Mesodermal cell (in vitro differentiated cells): ENCODE data around the gene CYB561D1.

ENCODE experiments used
- H3K27ac ChIP-seq: 2 replicates; pipeline ENCODE4 v1.7.0; 2013; ENCODE audit warnings: mild to moderate bottlenecking, low read depth, low read length, moderate library complexity; ENCODE audit not compliant: severe bottlenecking
- H3K36me3 ChIP-seq: 2 replicates; pipeline ENCODE4 v1.7.1; 2013; ENCODE audit warnings: mild to moderate bottlenecking, low read length, moderate library complexity; ENCODE audit not compliant: control insufficient read depth, insufficient read depth
- H3K4me1 ChIP-seq: one replicate; pipeline ENCODE4 v1.7.1; 2013; ENCODE audit warnings: mild to moderate bottlenecking, low read length; ENCODE audit not compliant: insufficient read depth, control insufficient read depth, poor library complexity, severe bottlenecking
- H3K4me3 ChIP-seq: 2 replicates; pipeline ENCODE4 v1.7.0; 2013; ENCODE audit warnings: low read length, control low read depth, mild to moderate bottlenecking; ENCODE audit not compliant: insufficient read depth, poor library complexity, severe bottlenecking; ENCODE audit errors: extremely low read depth
- H3K9me3 ChIP-seq: 2 replicates; pipeline ENCODE4 v1.7.1; 2013; ENCODE audit warnings: mild to moderate bottlenecking, low read length, moderate library complexity; ENCODE audit not compliant: control insufficient read depth
- WGBS, 2 experiments: methylation state at CpG; one replicate each; pipeline ENCODE4 v1.1.5; 2013; ENCODE audit warnings: missing lambda C conversion rate in 2 of 2; ENCODE audit not compliant: insufficient coverage in 2 of 2; 5-methylcytosine and 5-hydroxymethylcytosine counted together

The CYB561D1 gene

GRCh38 chr1:109543283-109543987 is 49.5 kb downstream of the CYB561D1 start:
- H3K9me3 ChIP-seq, result no peaks in the 10 kb centered on the region
- H3K4me1 ChIP-seq, result peaks cover 4% of the 10 kb centered on the region
- WGBS, 2 experiments, result 94 to 96% methylated on average over 5 to 24 of the region's 24 CpGs
- no peak overlapping the region for H3K27ac ChIP-seq
- H3K36me3 ChIP-seq, result no peaks in the 10 kb centered on the region
- H3K4me3 ChIP-seq, result no peak overlapping the region

GRCh38 chr1:109543988-109544735 is 50.3 kb downstream of the CYB561D1 start:
- H3K36me3 ChIP-seq, result no peaks in the 10 kb centered on the region
- WGBS, 2 experiments, result 84 to 89% methylated on average over 14 of the region's 14 CpGs

GRCh38 chr1:109546311-109547109 is 52.6 kb downstream of the CYB561D1 start:
- H3K4me1 ChIP-seq, result peaks cover 4% of the 10 kb centered on the region
- 86 to 88% methylated on average over 2 to 3 of the region's 5 CpGs for WGBS, 2 experiments
- no peaks in the 10 kb centered on the region for H3K9me3 ChIP-seq
- H3K4me3 ChIP-seq, result peak overlapping the region; percentile 96
- peaks cover 3% of the 10 kb centered on the region for H3K36me3 ChIP-seq
- H3K27ac ChIP-seq, result peak overlapping the region; percentile 61

More at GRCh38 chr1:109543988-109544735, 50.3 kb downstream of the CYB561D1 start:
- Histone ChIP-seq H3K4me3 (no peak overlapping the region), H3K4me1 (peaks cover 4% of the 10 kb centered on the region), H3K9me3 (no peaks in the 10 kb centered on the region), H3K27ac (no peak overlapping the region)

- peaks cover 4% of the 10 kb centered on the region for H3K36me3 ChIP-seq
- H3K27ac ChIP-seq, result peak overlapping the region; percentile 85
- no peaks in the 10 kb centered on the region for H3K9me3 ChIP-seq
- peak overlapping the region; percentile 96 for H3K4me3 ChIP-seq
- H3K4me1 ChIP-seq, result peaks cover 4% of the 10 kb centered on the region
- WGBS, 2 experiments, result 16 to 21% methylated on average over 21 of the region's 22 CpGs
Observed at GRCh38 chr1:109547463-109548320, 53.8 kb downstream of the CYB561D1 start.

- 1% methylated on average over 47 to 49 of the region's 68 CpGs for WGBS, 2 experiments
- Histone ChIP-seq H3K4me1 (peaks cover 4% of the 10 kb centered on the region), H3K27ac (peak within 1 kb of the TSS; percentile 85), H3K36me3 (peaks cover 4% of the 10 kb centered on the region), H3K4me3 (peak within 1 kb of the TSS; percentile 96), H3K9me3 (no peaks in the 10 kb centered on the region)
Observed at GRCh38 chr1:109548321-109549267, 54.7 kb downstream of the CYB561D1 start, which contains the start of gene GNAI3. Gene GNAI3 (plus strand): TSS chr1:109548615. CDS start chr1:109548721, 106 bp downstream.
